Middle frontal gyrus (tissue), 1 donor: ENCODE data around the gene CD44.

Experiments used
- DNase-seq: peaks from one replicate; pipeline ENCODE4 v3.0.0-alpha.2; 2015; ENCODE audit warnings: low spot score; ENCODE audit errors: extremely low spot score

The CD44 gene

GRCh38 chr11:35139722-35140282, 831 bp downstream of the CD44 start:
- DNase-seq, result no peak

GRCh38 chr11:35141071-35141470, 2.1 kb downstream of the CD44 start:
- no peak for DNase-seq

- no peak for DNase-seq
These were observed 2.6 kb downstream of the CD44 start for GRCh38 chr11:35141571-35141971.

GRCh38 chr11:35142481-35143075, 3.6 kb downstream of the CD44 start:
- DNase-seq, result no peak

- no peak for DNase-seq
These were observed 4.5 kb downstream of the CD44 start for GRCh38 chr11:35143297-35144135.

GRCh38 chr11:35144136-35144741, 5.3 kb downstream of the CD44 start:
- DNase-seq, result no peak

GRCh38 chr11:35144806-35145205, 5.8 kb downstream of the CD44 start:
- DNase-seq, result no peak

GRCh38 chr11:35145271-35145670, 6.3 kb downstream of the CD44 start:
- no peak for DNase-seq

GRCh38 chr11:35146074-35146521, 7.1 kb downstream of the CD44 start:
- no peak for DNase-seq

- no peak for DNase-seq
These were observed 7.7 kb downstream of the CD44 start for GRCh38 chr11:35146711-35147110.

GRCh38 chr11:35147235-35147634, 8.3 kb downstream of the CD44 start:
- DNase-seq, result no peak

GRCh38 chr11:35148163-35148837, 9.3 kb downstream of the CD44 start:
- DNase-seq, result no peak

GRCh38 chr11:35150454-35150853, 11.5 kb downstream of the CD44 start:
- DNase-seq, result no peak

GRCh38 chr11:35151241-35151640, 12.3 kb downstream of the CD44 start:
- no peak for DNase-seq

GRCh38 chr11:35151683-35152280, 12.8 kb downstream of the CD44 start:
- no peak for DNase-seq

GRCh38 chr11:35152575-35152974, 13.6 kb downstream of the CD44 start:
- no peak for DNase-seq

GRCh38 chr11:35153280-35153679, 14.3 kb downstream of the CD44 start:
- no peak for DNase-seq

- DNase-seq, result no peak
These were observed 16.0 kb downstream of the CD44 start for GRCh38 chr11:35154952-35155351.

- no peak for DNase-seq
These were observed 16.7 kb downstream of the CD44 start for GRCh38 chr11:35155677-35156076.

GRCh38 chr11:35157814-35158700, 19.1 kb downstream of the CD44 start:
- DNase-seq, result no peak
